GM18508 (cell line): ENCODE measurements around the gene OR9G4.

Source experiments
- ATAC-seq: cut with Tn5 transposase; IDR thresholded peaks from one replicate; pipeline ENCODE4 v1.9.1; 2021; ENCODE audit warnings: moderate number of reproducible peaks; ENCODE audit not compliant: insufficient read depth, unreplicated experiment

The OR9G4 gene

GRCh38 chr11:56748597-56748996, at the start of gene OR9G4:
OR9G4 (minus strand) TSS chr11:56748697; CDS start chr11:56743766, 4,931 bp downstream.
- ATAC-seq = no peak

- no peak for ATAC-seq
These were observed 35.0 kb upstream of the OR9G4 start for GRCh38 chr11:56783448-56784041.

GRCh38 chr11:56782167-56782847, 33.8 kb upstream of the OR9G4 start:
- peak; percentile 92 for ATAC-seq

DNA sequence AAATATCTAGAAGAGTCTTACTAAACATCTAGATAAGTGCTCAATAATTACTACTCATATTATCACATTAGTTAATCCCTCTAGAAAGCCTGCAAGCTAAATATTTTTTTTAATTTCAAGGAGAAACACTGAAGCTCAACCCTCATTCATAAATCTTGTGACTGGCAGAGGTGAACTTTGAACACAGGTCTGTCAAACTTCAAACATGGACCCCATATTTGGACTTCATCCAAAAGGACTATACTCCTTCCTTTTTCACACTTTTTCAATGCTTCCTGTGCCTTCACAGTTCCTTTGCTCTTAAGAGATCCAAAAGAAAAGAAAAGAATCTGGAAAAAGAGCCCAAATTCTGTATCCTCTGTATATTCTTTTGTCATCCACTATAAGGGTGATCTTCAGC, 28.3 kb upstream of the OR9G4 start:
- ATAC-seq = no peak

DNA sequence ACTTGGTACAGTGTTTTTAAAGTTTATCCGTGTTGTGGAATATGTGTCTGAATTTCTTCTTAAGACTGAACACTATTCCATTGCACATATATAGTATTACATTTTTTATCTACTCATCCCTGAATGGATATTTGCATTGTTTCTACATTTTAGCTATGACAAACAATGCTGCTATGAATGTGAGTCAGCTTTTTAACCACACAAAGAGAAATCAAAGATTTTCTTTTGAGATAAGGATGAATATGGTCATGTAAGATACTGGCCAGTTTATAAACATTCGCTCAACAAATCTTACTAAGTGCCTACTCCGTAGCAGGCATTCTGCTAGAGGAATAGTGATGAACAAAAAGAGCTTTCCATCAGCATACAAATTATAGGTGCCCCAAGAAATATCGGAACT, 16.5 kb upstream of the OR9G4 start:
- no peak for ATAC-seq

DNA sequence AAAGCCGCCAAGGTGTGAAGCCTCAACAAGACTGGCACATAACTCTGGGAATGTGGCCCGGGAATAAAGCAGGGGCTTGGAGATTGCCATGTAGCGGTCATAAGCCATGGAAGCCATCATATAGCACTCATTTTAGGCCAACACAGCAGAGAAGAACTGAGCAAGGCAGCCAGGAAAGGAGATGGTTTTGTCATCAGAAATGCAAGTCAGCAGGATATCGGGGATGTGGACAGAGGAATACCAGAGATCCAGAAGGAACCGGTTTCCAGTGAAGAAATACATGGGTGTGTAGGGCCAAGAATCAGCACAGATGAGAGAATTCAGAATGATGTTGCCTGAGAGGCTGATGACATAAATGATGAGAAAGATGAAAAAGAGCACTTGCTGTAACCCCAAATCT, 3.0 kb upstream of the OR9G4 start:
- ATAC-seq = no peak

DNA sequence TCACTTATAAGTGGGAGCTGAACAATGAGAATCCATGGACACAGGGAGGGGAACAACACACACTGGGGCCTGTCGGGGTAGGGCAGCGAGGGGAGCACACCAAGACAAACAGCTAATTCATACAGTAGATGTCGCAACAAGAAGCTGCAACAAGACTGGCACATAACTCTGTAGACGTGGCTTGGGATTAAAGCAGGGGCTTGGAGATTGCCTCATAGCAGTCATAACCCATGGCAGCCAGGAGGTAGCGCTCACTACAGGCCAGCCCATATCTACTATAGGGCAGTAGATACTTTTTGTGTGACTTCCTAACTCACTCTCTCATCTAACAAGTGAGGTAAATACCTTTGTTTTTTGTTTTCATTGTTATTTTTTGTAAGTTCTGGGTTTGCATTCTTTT, 1.7 kb upstream of the OR9G4 start:
- ATAC-seq = no peak

DNA sequence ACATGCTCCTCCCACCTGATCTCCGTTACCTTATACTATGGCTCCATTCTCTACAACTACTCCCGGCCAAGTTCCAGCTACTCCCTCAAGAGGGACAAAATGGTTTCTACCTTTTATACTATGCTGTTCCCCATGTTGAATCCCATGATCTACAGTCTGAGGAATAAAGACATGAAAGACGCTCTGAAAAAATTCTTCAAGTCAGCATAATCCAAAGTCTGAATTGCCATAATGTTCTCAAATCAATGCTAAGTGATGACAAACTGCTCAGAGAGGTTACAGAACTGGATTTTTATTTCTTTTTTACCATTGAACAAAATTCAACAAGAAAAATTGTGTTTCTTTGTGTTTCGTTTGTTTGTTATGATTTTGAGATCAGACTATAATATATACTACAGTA, 7.6 kb downstream of the OR9G4 start:
- ATAC-seq = no peak

DNA sequence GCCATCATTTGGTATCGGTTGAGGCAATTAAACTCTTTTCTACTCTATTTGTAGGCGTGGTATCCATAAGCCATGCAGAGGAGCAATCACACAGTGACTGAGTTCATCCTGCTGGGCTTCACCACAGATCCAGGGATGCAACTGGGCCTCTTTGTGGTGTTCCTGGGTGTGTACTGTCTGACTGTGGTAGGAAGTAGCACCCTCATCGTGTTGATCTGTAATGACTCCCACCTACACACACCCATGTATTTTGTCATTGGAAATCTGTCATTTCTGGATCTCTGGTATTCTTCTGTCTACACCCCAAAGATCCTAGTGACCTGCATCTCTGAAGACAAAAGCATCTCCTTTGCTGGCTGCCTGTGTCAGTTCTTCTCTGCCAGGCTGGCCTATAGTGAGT, 8.4 kb downstream of the OR9G4 start:
- ATAC-seq = no peak

DNA sequence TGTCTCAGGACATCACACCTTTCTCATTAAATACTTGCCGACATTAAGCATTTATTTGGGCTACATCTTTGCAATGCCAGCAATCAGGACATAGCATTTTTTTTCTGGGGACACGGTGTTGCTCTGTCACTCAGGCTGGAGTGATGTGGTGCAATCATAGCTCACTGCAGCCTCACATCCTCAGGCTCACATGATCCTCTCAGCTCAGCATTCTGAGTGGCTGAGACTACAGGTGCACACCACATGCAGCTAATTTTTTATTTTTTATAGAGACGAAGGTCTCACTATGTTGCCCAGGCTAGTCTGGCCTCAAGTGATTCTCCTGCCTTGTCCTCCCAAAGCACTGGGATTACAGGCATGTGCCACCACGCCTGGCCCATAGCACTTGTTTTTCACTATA, 28.0 kb downstream of the OR9G4 start:
- no peak for ATAC-seq

GRCh38 chr11:56716379-56716854, 32.1 kb downstream of the OR9G4 start:
- no peak for ATAC-seq

DNA sequence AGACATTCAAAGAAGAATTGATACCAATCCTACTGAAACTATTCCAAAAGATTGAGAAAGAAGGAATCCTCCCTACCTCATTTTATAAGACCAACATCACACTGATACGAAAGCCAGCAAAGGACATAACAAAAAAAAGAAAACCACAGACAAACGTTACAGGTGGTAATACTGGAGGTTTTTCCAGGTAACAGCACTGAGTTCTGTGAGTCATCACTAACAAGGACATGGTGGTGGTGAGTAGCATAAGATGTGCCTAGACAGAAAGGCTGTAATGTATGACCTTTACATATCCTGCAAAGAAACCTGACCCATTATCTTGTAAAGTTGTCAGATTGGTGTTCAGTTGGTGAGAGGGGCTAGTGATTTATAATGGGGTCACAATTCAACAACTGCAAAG, 34.3 kb downstream of the OR9G4 start:
- no peak for ATAC-seq

DNA sequence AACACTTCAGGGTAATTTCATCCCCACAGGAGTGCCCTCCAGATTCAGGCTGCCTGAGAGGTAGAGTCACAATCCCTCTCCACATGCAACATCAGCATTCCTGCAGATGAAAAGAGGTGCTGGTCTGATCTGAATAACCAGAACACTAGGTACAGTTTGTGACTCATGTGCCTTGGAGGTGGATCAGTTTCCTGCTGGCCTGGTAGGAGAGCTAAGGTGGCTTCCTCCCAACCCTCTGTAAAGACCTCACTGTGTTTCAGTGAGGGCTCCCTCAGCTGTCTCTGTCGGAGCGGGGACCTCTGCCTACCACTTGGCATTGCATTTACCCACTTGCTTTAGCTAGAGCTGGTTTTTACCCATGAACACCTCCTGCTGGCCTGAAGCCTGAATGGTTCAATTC, 42.0 kb downstream of the OR9G4 start:
- ATAC-seq = no peak

- ATAC-seq = no peak
These were observed 42.6 kb downstream of the OR9G4 start for GRCh38 chr11:56705784-56706396.

GRCh38 chr11:56700914-56701485, 47.5 kb downstream of the OR9G4 start:
- no peak for ATAC-seq

DNA sequence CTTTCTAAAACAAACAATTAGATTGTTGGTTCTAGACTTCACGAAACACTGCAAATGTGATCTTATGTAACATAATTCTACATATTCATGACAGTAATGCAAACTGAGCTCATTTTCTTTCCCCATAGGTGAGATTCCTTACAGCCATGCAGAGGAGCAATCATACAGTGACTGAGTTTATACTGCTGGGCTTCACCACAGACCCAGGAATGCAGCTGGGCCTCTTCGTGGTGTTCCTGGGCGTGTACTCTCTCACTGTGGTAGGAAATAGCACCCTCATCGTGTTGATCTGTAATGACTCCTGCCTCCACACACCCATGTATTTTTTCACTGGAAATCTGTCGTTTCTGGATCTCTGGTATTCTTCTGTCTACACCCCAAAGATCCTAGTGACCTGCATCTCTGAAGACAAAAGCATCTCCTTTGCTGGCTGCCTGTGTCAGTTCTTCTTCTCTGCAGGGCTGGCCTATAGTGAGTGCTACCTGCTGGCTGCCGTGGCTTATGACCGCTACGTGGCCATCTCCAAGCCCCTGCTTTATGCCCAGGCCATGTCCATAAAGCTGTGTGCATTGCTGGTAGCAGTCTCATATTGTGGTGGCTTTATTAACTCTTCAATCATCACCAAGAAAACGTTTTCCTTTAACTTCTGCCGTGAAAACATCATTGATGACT, 48.1 kb downstream of the OR9G4 start:
- ATAC-seq = no peak

GRCh38 chr11:56698795-56699194, 49.7 kb downstream of the OR9G4 start, which contains the start of gene OR9G1:
OR9G1 (plus strand) TSS chr11:56699095; CDS start chr11:56700388, 1,293 bp downstream.
- ATAC-seq = no peak

DNA sequence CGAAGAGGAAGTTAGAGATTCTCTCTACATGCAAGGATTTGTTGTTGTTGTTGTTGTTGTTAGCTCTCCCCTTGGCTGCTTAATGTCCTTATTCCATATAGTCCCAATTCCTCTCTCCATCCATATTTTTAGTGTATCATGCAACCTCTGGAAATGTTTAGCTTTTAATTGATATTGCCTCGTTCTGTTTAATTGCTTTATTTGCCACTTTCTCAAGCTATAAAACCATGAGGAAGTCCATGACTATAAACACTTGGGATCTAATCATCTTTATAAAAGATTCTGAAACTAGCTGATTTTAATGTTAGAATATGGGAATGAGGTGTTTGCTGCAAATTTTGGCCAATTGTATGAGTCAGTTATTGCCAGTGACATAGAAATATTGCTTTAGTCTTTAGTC, 55.1 kb downstream of the OR9G4 start:
- ATAC-seq = no peak
